Retinal pigment epithelial cell (primary cell): Measurements from ENCODE around the gene ABAT.
A peak's percentile ranks its signal among the peaks of the same experiment; 100 is the strongest.
"Not testable (repeated sequence)": the region's sequence is repeated elsewhere in the genome, so short reads cannot be mapped to it uniquely, and the experiment has no call there.

ENCODE experiments used
- DNase-seq: peaks from one replicate; pipeline ENCODE4 v3.0.0-alpha.2; 2010; ENCODE audit warnings: low read depth
- H3K4me3 ChIP-seq: 2 replicates; pipeline ENCODE4 v1.5.1; 2011; ENCODE audit warnings: mild to moderate bottlenecking, low read length, control low read depth, moderate library complexity
- CTCF ChIP-seq: conservative IDR thresholded peaks from 2 replicates; pipeline ENCODE4 v1.5.1; 2011; ENCODE audit warnings: low read depth, low read length, control low read depth, inconsistent platforms

The ABAT gene

GRCh38 chr16:8741636-8742035 is 67.2 kb downstream of the ABAT start:
- no peak for TF ChIP-seq CTCF
- DNase-seq, result no peak
- H3K4me3 ChIP-seq, result no peak overlapping the region

GRCh38 chr16:8742068-8742467 is 67.7 kb downstream of the ABAT start:
- TF ChIP-seq CTCF, result no peak
- no peak for DNase-seq
- no peak overlapping the region for H3K4me3 ChIP-seq

GRCh38 chr16:8748944-8749343 is 74.5 kb downstream of the ABAT start:
- not testable (repeated sequence) for H3K4me3 ChIP-seq, DNase-seq

- TF ChIP-seq CTCF, result no peak
- no peak overlapping the region for H3K4me3 ChIP-seq
- peak; percentile 20 for DNase-seq
Measured at GRCh38 chr16:8751481-8752311, 77.3 kb downstream of the ABAT start.

GRCh38 chr16:8752706-8753105 is 78.3 kb downstream of the ABAT start:
- no peak for DNase-seq
- H3K4me3 ChIP-seq, result no peak overlapping the region
- TF ChIP-seq CTCF, result no peak

- no peak for DNase-seq
Measured at GRCh38 chr16:8753416-8754054, 79.1 kb downstream of the ABAT start.

GRCh38 chr16:8756755-8757154 is 82.3 kb downstream of the ABAT start:
- TF ChIP-seq CTCF, result no peak
- no peak overlapping the region for H3K4me3 ChIP-seq
- DNase-seq, result no peak

More at GRCh38 chr16:8753416-8754054, 79.1 kb downstream of the ABAT start:
- no peak overlapping the region for H3K4me3 ChIP-seq
- TF ChIP-seq CTCF, result no peak
